ENCODE results near the gene FIBP.

DNA sequence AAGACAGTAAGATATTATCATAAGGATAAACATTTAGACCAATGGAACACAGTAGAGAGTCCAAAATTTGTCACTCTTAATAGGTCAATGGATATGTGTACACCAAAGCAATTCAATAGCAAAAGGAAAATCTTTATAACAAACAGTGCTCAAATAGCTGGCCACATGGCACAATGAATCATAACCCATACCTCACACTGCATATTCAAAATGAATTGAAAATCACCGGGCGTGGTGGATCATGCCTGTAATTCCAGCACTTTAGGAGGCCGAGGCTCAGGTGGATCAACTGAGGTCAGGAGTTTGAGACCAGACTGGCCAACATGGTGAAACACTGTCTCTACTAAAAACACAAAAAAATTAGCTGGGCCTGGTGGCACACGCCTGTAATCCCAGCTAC is 46.1 kb downstream of the FIBP start:
- no peak for TF ChIP-seq POLR2A (IDR thresholded peaks at IDR 0.05)
- TF ChIP-seq CTCF (IDR thresholded peaks at IDR 0.05): no peak
- no peak for TF ChIP-seq EP300 (IDR thresholded peaks at IDR 0.05)

All from ovary (tissue), 3 donors.